CD14-positive monocyte (primary cell): ENCODE results near the gene KHDRBS2. TPM values are rescaled to one million over a fixed set of nuclear protein-coding genes. Genes with fewer than 3 reads are reported as not detected.

ENCODE experiments used
- DNase-seq, 3 donors: peaks; one replicate each; pipeline ENCODE4 v3.0.0-alpha.2; 2011 to 2022
- H2AFZ ChIP-seq: 2 replicates; pipeline ENCODE4 v1.6.0; 2012; ENCODE audit warnings: mild to moderate bottlenecking, low read depth, low read length, inconsistent platforms; ENCODE audit not compliant: insufficient read depth, poor library complexity, severe bottlenecking
- H3K27ac ChIP-seq, 2 donors: 1 replicate in 1 of 2; 2 replicates in 1 of 2; pipeline ENCODE4 v1.5.1; 2012 to 2013; ENCODE audit warnings: low read length in 2 of 2, control low read depth in 1 of 2, inconsistent platforms in 1 of 2, low read depth in 1 of 2, mild to moderate bottlenecking in 1 of 2
- H3K27me3 ChIP-seq, 2 donors: one replicate each; pipeline versions ENCODE4 v1.6.0 to v1.6.1; 2011 to 2013; ENCODE audit warnings: low read length in 2 of 2; ENCODE audit not compliant: control insufficient read depth in 2 of 2, insufficient read depth in 2 of 2
- H3K36me3 ChIP-seq, 2 donors: replicated peaks in 1 of 2; 1 replicate in 1 of 2; 2 replicates in 1 of 2; pipeline versions ENCODE4 v1.5.1 to v1.6.1; 2012 to 2013; ENCODE audit warnings: low read length in 2 of 2, control low read depth in 1 of 2, inconsistent platforms in 1 of 2, mild to moderate bottlenecking in 1 of 2; ENCODE audit not compliant: insufficient read depth in 2 of 2, control insufficient read depth in 1 of 2
- H3K4me1 ChIP-seq, 2 donors: 1 replicate in 1 of 2; 2 replicates in 1 of 2; pipeline versions ENCODE4 v1.5.1 to v1.6.1; 2012 to 2013; ENCODE audit warnings: low read length in 2 of 2, control low read depth in 1 of 2, inconsistent platforms in 1 of 2, mild to moderate bottlenecking in 1 of 2, moderate library complexity in 1 of 2; ENCODE audit not compliant: insufficient read depth in 2 of 2, control insufficient read depth in 1 of 2
- H3K4me2 ChIP-seq: replicated peaks from 2 replicates; pipeline ENCODE3; 2012; ENCODE audit warnings: low read length, moderate library complexity, mild to moderate bottlenecking; ENCODE audit not compliant: poor library complexity, severe bottlenecking; ENCODE audit errors: extremely low read depth
- H3K4me3 ChIP-seq, 3 experiments: fragments of 200-600 bp in 1 of 3; sonication (generic) in 1 of 3; replicated peaks in 1 of 3; 1 replicate in 2 of 3; 2 replicates in 1 of 3; pipeline ENCODE4 v1.5.1; 2011 to 2013; ENCODE audit warnings: low read length in 3 of 3, mild to moderate bottlenecking in 3 of 3, control low read depth in 2 of 3, low read depth in 2 of 3, inconsistent platforms in 1 of 3, moderate library complexity in 1 of 3
- H3K79me2 ChIP-seq: 2 replicates; pipeline ENCODE4 v1.6.0; 2012; ENCODE audit warnings: mild to moderate bottlenecking, control low read depth, inconsistent platforms, low read length, moderate library complexity; ENCODE audit not compliant: insufficient read depth
- H3K9ac ChIP-seq: 2 replicates; pipeline ENCODE4 v1.6.0; 2017; ENCODE audit warnings: low read length, mild to moderate bottlenecking; ENCODE audit not compliant: insufficient read depth, poor library complexity, severe bottlenecking
- H3K9me3 ChIP-seq, 2 donors: replicated peaks in 1 of 2; 1 replicate in 1 of 2; 2 replicates in 1 of 2; pipeline versions ENCODE4 v1.5.1 to v1.6.1; 2012 to 2013; ENCODE audit warnings: low read length in 2 of 2, control low read depth in 1 of 2; ENCODE audit not compliant: control insufficient read depth in 1 of 2, insufficient read depth in 1 of 2
- H4K20me1 ChIP-seq: 2 replicates; pipeline ENCODE4 v1.6.0; 2012; ENCODE audit warnings: mild to moderate bottlenecking, low read length, control low read depth, moderate library complexity; ENCODE audit not compliant: insufficient read depth
- H3K27ac Mint-ChIP-seq, 7 donors: one replicate each; pipeline ENCODE4 v1.8.0; 2020; ENCODE audit warnings: mild to moderate bottlenecking in 7 of 7, mixed read lengths in 7 of 7, moderate library complexity in 6 of 7, inconsistent platforms in 2 of 7
- H3K27me3 Mint-ChIP-seq, 3 donors: one replicate each; pipeline ENCODE4 v1.8.0; 2021 to 2022; ENCODE audit warnings: low read depth in 3 of 3, mild to moderate bottlenecking in 3 of 3, mixed read lengths in 3 of 3, moderate library complexity in 3 of 3, inconsistent platforms in 1 of 3
- H3K36me3 Mint-ChIP-seq, 2 donors: one replicate each; pipeline ENCODE4 v1.8.0; 2020; ENCODE audit warnings: mixed read lengths in 2 of 2, inconsistent platforms in 1 of 2, mild to moderate bottlenecking in 1 of 2
- H3K4me1 Mint-ChIP-seq: one replicate; pipeline ENCODE4 v1.8.0; 2020; ENCODE audit warnings: mild to moderate bottlenecking, mixed read lengths
- H3K4me3 Mint-ChIP-seq, 2 donors: one replicate each; pipeline ENCODE4 v1.8.0; 2020; ENCODE audit warnings: mild to moderate bottlenecking in 2 of 2, mixed read lengths in 2 of 2, moderate library complexity in 1 of 2
- H3K9me3 Mint-ChIP-seq, 7 donors: one replicate each; pipeline ENCODE4 v1.8.0; 2020 to 2022; ENCODE audit warnings: mixed read lengths in 7 of 7, mild to moderate bottlenecking in 6 of 7, moderate library complexity in 6 of 7, inconsistent platforms in 2 of 7
- CTCF ChIP-seq: fragments of 200-600 bp; IDR thresholded peaks from one replicate; pipeline ENCODE4 v1.8.0; 2022; ENCODE audit warnings: antibody characterized with exemption, mild to moderate bottlenecking
- WGBS: methylation state at CpG from one replicate; pipeline ENCODE4 v1.1.5; 2013; ENCODE audit warnings: missing lambda C conversion rate; ENCODE audit not compliant: insufficient coverage; 5-methylcytosine and 5-hydroxymethylcytosine counted together
- intact Hi-C, 2 donors: fragments of 100-400 bp; cut with micrococcal nuclease; formaldehyde crosslinking; loops; one replicate each; pipeline versions ENCODE4 v1.15.0 to v1.15.1; 2023
- polyA plus RNA-seq, 3 donors: library from polyadenylated mRNA; depleted of rRNA in 1 of 3; unstranded in 2 of 3; stranded (reverse) in 1 of 3; fragments of 300-500 nt in 2 of 3; fragments of >200 nt in 1 of 3; fragmentation: Illumina TruSeq in 2 of 3; gene quantifications; 1 replicate in 2 of 3; 2 replicates in 1 of 3; pipeline ENCODE4 v1.2.3, GENCODE V29; 2012 to 2021

The KHDRBS2 gene
- polyA plus RNA-seq, 3 donors, result 0.09 to 0.57 (median 0.14) TPM

GRCh38 chr6:62057300-62057699 lies 228.7 kb downstream of the KHDRBS2 start:
- H3K36me3 Mint-ChIP-seq, result no peaks in the 10 kb centered on the region
- no peak overlapping the region for H3K27ac ChIP-seq
- DNase-seq, result no peak
- H3K4me1 ChIP-seq, result no peaks in the 10 kb centered on the region
- no peak overlapping the region for H3K4me3 ChIP-seq
- H3K4me3 Mint-ChIP-seq, result no peak overlapping the region
- intact Hi-C loops, result no loop called here
- H3K27me3 ChIP-seq, result no peaks in the 10 kb centered on the region
- H3K79me2 ChIP-seq, result no peaks in the 10 kb centered on the region
- H4K20me1 ChIP-seq, result no peaks in the 10 kb centered on the region
- no peak overlapping the region for H3K4me2 ChIP-seq
- no peak overlapping the region for H2AFZ ChIP-seq
- no peak for TF ChIP-seq CTCF
- no peaks in the 10 kb centered on the region for H3K36me3 ChIP-seq
- H3K27ac Mint-ChIP-seq, result no peak overlapping the region
- H3K9me3 ChIP-seq, result peaks cover 0 to 4% of the 10 kb centered on the region in 2 donors
- no peaks in the 10 kb centered on the region for H3K4me1 Mint-ChIP-seq
- peaks cover 2 to 8% (median 3%) of the 10 kb centered on the region in 7 donors for H3K9me3 Mint-ChIP-seq
- peaks cover 0 to 2% (median 0%) of the 10 kb centered on the region in 3 donors for H3K27me3 Mint-ChIP-seq
- H3K9ac ChIP-seq, result no peak overlapping the region

- H3K4me2 ChIP-seq, result no peak overlapping the region
Observed at GRCh38 chr6:62045502-62045901, 240.5 kb downstream of the KHDRBS2 start.

More at GRCh38 chr6:62045502-62045901, 240.5 kb downstream of the KHDRBS2 start:
- H3K36me3 Mint-ChIP-seq, result no peaks in the 10 kb centered on the region
- intact Hi-C loops, result no loop called here
- Histone ChIP-seq H3K27me3 (no peaks in the 10 kb centered on the region), H3K9me3 (no peaks in the 10 kb centered on the region), H3K4me1 (no peaks in the 10 kb centered on the region), H3K79me2 (no peaks in the 10 kb centered on the region), H3K9ac (no peak overlapping the region), H4K20me1 (no peaks in the 10 kb centered on the region), H2AFZ (no peak overlapping the region), H3K4me3 (no peak overlapping the region), H3K36me3 (no peaks in the 10 kb centered on the region), H3K27ac (no peak overlapping the region)
- no peak for DNase-seq
- H3K4me3 Mint-ChIP-seq, result no peak overlapping the region
- no CpG with 5 or more reads among the region's 2 CpGs for WGBS
- peaks cover 0 to 10% (median 2%) of the 10 kb centered on the region in 7 donors for H3K9me3 Mint-ChIP-seq
- no peaks in the 10 kb centered on the region for H3K27me3 Mint-ChIP-seq
- H3K27ac Mint-ChIP-seq, result no peak overlapping the region
- TF ChIP-seq CTCF, result no peak
- H3K4me1 Mint-ChIP-seq, result no peaks in the 10 kb centered on the region
